Tibial nerve (tissue), 4 donors: Measurements from ENCODE around the gene NCAM1. TPM values are rescaled to one million over a fixed set of nuclear protein-coding genes. Genes with fewer than 3 reads are reported as not detected.

Experiments used
- DNase-seq, 2 donors: peaks; one replicate each; pipeline ENCODE4 v3.0.0-alpha.2; 2019; ENCODE audit warnings: low spot score in 2 of 2
- H3K27ac ChIP-seq, 4 donors: fragments of 200-600 bp; sonication (generic) in 3 of 4; one replicate each; pipeline ENCODE4 v1.5.1; 2017 to 2019; ENCODE audit warnings: mild to moderate bottlenecking in 1 of 4
- H3K27me3 ChIP-seq, 2 donors: fragments of 200-600 bp; sonication (generic) in 1 of 2; one replicate each; pipeline versions ENCODE4 v1.5.1 to v1.6.0; 2017 to 2019
- H3K36me3 ChIP-seq, 3 donors: fragments of 200-600 bp; sonication (generic); one replicate each; pipeline ENCODE4 v1.5.1; 2018 to 2019
- H3K4me1 ChIP-seq, 4 donors: fragments of 200-600 bp; sonication (generic) in 3 of 4; one replicate each; pipeline ENCODE4 v1.5.1; 2017 to 2019
- H3K4me3 ChIP-seq, 4 donors: fragments of 200-600 bp; sonication (generic) in 3 of 4; one replicate each; pipeline ENCODE4 v1.5.1; 2017 to 2019; ENCODE audit warnings: mild to moderate bottlenecking in 1 of 4, moderate library complexity in 1 of 4
- H3K9me3 ChIP-seq, 4 donors: fragments of 200-600 bp; sonication (generic) in 3 of 4; one replicate each; pipeline ENCODE4 v1.5.1; 2017 to 2019
- CTCF ChIP-seq, 5 experiments: fragments of 200-600 bp in 3 of 5; fragments of 450-650 bp in 2 of 5; sonication (generic) in 3 of 5; IDR thresholded peaks; one replicate each; pipeline ENCODE4 v1.5.1; 2016 to 2019; ENCODE audit warnings: antibody characterized with exemption in 5 of 5, mild to moderate bottlenecking in 3 of 5, moderate library complexity in 2 of 5
- EP300 ChIP-seq, 2 donors: sonication (generic); formaldehyde crosslinking; IDR thresholded peaks; one replicate each; pipeline ENCODE4 v1.6.1; 2017; ENCODE audit warnings: antibody characterized with exemption in 2 of 2, mild to moderate bottlenecking in 1 of 2
- POLR2A ChIP-seq, 2 donors: fragments of 450-650 bp; IDR thresholded peaks; one replicate each; pipeline ENCODE4 v1.6.1; 2017; ENCODE audit warnings: antibody characterized with exemption in 2 of 2, mild to moderate bottlenecking in 2 of 2, moderate library complexity in 2 of 2
- WGBS, 2 donors: methylation state at CpG; one replicate each; pipeline ENCODE4 v1.1.5; 2018; 5-methylcytosine and 5-hydroxymethylcytosine counted together
- total RNA-seq, 4 donors: library from RNA; depleted of rRNA; stranded (reverse); fragments of >200 nt; gene quantifications; one replicate each; pipeline ENCODE4 v1.1.0, GENCODE V29; 2016

The NCAM1 gene
- total RNA-seq, 4 donors from 2014 or later: 57.3 to 121 (median 76.1) TPM

DNA sequence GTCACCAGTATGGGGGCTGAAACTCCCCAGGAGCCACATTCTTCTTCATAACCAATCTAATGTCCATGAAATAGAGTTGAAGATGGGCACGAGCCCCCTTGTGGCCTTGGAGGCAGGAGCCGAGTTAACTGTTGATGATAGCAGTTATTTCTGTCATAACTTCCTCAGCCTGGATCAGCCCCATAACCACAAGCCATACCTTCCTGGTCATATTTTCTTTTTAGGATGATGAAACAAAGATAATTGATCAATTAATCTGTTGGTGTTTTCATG lies 288.2 kb downstream of the NCAM1 start:
- H3K27ac ChIP-seq: no peak overlapping the region
- H3K4me1 ChIP-seq: peaks cover 0 to 7% (median 0%) of the 10 kb centered on the region in 4 donors
- no peaks in the 10 kb centered on the region for H3K9me3 ChIP-seq
- H3K27me3 ChIP-seq: no peaks in the 10 kb centered on the region
- DNase-seq: no peak
- TF ChIP-seq CTCF (IDR thresholded peaks at IDR 0.05) (peak in 1 of 5 experiments; percentile 9), EP300 (IDR thresholded peaks at IDR 0.05) (no peak)
- 18 to 22% methylated on average over 2 of the region's 2 CpGs for WGBS, 2 donors
- H3K36me3 ChIP-seq: peaks cover 0 to 3% (median 0%) of the 10 kb centered on the region in 3 donors
- H3K4me3 ChIP-seq: no peak overlapping the region

DNA sequence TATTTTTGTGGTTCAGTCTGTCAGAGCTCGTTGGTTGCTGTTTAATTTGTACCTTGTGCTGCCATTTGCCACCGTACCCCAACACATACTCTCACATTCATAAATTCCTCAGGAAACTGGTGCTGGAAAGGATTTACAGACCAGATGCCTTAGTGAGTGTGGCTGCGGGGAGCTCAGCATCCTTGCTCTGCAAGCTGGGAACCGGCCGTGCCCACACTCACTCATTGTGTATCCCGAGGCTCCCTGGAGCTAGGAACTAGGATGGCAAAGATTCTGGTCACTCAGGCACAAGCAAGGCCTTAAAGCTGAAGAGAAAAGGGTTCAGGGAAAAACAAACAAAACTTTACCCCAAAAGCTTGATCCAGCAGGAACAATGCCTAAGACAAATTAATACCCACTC lies 288.6 kb downstream of the NCAM1 start:
- H3K27me3 ChIP-seq: no peaks in the 10 kb centered on the region
- no peak overlapping the region for H3K27ac ChIP-seq
- peaks cover 0 to 3% (median 0%) of the 10 kb centered on the region in 3 donors for H3K36me3 ChIP-seq
- DNase-seq: no peak
- H3K9me3 ChIP-seq: no peaks in the 10 kb centered on the region
- no peak overlapping the region for H3K4me3 ChIP-seq
- H3K4me1 ChIP-seq: peaks cover 0 to 11% (median 0%) of the 10 kb centered on the region in 4 donors
- TF ChIP-seq CTCF (IDR thresholded peaks at IDR 0.05): no peak
- no peak for TF ChIP-seq EP300 (IDR thresholded peaks at IDR 0.05)
- no peak for TF ChIP-seq POLR2A (IDR thresholded peaks at IDR 0.05)
- 85 to 88% methylated on average over 6 of the region's 6 CpGs for whole genome bisulfite sequencing, 2 donors

DNA sequence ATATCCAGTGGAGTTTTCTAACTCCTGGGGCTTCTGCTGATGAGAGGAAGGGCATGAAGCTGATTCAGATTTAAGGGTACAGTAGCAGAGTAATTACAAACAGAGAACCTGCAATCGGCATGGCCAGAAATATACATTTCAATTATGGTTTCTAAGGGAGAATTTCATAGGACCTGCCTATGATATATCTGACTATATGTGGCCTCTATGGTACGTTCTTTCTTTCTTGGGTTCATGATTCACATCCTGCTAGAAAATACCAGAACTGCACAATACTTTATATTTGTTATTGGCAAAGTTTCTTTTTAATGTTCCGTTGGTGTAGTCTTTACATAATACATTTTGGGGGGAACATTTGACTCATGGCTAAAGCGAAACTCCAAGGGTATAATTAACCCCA lies 290.1 kb downstream of the NCAM1 start:
- peaks cover 0 to 3% (median 0%) of the 10 kb centered on the region in 3 donors for H3K36me3 ChIP-seq
- no peaks in the 10 kb centered on the region for H3K27me3 ChIP-seq
- H3K4me1 ChIP-seq: peaks cover 0 to 16% (median 0%) of the 10 kb centered on the region in 4 donors
- WGBS, 2 donors: 74% methylated on average over 4 of the region's 4 CpGs
- H3K9me3 ChIP-seq: no peaks in the 10 kb centered on the region
- H3K4me3 ChIP-seq: no peak overlapping the region
- no peak for DNase-seq
- no peak for TF ChIP-seq POLR2A (IDR thresholded peaks at IDR 0.05)
- TF ChIP-seq CTCF (IDR thresholded peaks at IDR 0.05): no peak
- TF ChIP-seq EP300 (IDR thresholded peaks at IDR 0.05): no peak
- H3K27ac ChIP-seq: no peak overlapping the region

DNA sequence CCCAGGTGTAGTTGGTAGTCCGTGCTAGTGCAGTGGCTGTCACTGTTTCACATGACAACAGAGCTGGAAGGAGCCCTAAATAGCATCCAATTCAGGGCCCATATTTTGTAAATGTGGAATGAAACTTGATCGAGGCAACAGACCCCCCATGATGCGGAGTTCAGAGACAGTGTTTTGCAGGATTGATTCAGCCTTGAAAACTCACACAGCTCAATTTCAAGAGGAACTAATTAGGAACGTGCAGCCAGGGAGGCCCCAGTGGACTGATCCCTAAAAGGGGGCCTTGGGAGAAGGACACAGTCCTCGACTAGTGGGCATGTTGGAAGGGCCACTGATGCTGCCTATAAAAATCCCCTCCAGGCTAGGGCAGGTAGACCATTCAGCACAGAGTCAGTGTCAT lies 292.2 kb downstream of the NCAM1 start:
- Histone ChIP-seq H3K9me3 (no peaks in the 10 kb centered on the region), H3K27ac (no peak overlapping the region), H3K4me1 (peaks cover 0 to 16% (median 0%) of the 10 kb centered on the region in 4 donors), H3K27me3 (no peaks in the 10 kb centered on the region), H3K4me3 (no peak overlapping the region), H3K36me3 (no peaks in the 10 kb centered on the region)
- DNase-seq: no peak
- TF ChIP-seq POLR2A (IDR thresholded peaks at IDR 0.05) (no peak), EP300 (IDR thresholded peaks at IDR 0.05) (no peak), CTCF (IDR thresholded peaks at IDR 0.05) (no peak)
- WGBS, 2 donors: 73 to 74% methylated on average over 5 of the region's 5 CpGs

- no peaks in the 10 kb centered on the region for H3K9me3 ChIP-seq
- H3K36me3 ChIP-seq: peaks cover 0 to 2% (median 0%) of the 10 kb centered on the region in 3 donors
- no peak for TF ChIP-seq CTCF (IDR thresholded peaks at IDR 0.05)
- no peak for TF ChIP-seq EP300 (IDR thresholded peaks at IDR 0.05)
- TF ChIP-seq POLR2A (IDR thresholded peaks at IDR 0.05): no peak
- H3K27ac ChIP-seq: no peak overlapping the region
- 25 to 35% methylated on average over 4 of the region's 4 CpGs for WGBS, 2 donors
- no peaks in the 10 kb centered on the region for H3K27me3 ChIP-seq
- no peak overlapping the region for H3K4me3 ChIP-seq
- no peak for DNase-seq
- peaks cover 0 to 9% (median 0%) of the 10 kb centered on the region in 4 donors for H3K4me1 ChIP-seq
Measured at GRCh38 chr11:113255096-113255495, 293.9 kb downstream of the NCAM1 start.
